Measurements from ENCODE around the gene ACTR1B. TPM values are rescaled to one million over a fixed set of nuclear protein-coding genes. Genes with fewer than 3 reads are reported as not detected.
"Not testable (repeated sequence)": the region's sequence is repeated elsewhere in the genome, so short reads cannot be mapped to it uniquely, and the experiment has no call there.

ACTR1B gene
- total and polyA plus RNA-seq, 2 of the 4 experiments (the other 2 are of a cell fraction): 40.5 to 68.8 TPM

- POLR2A ChIA-PET (ENCODE audit: unreplicated experiment); dilution Hi-C loops (cut with HindIII; ENCODE audit: low sequenced_read_pairs, unreplicated experiment); H4K91ac ChIP-seq (ENCODE audit: insufficient read depth, low read depth, low read length); H2BK15ac ChIP-seq (ENCODE audit: low read depth, low read length); H3K9me3 ChIP-seq (ENCODE audit: control insufficient read depth, insufficient read depth, low read length); ATAC-seq (ENCODE audit: low read depth); in situ Hi-C loops (cut with MboI; ENCODE audit: low sequenced_read_pairs); BruUV-seq (replicated peaks); CTCF ChIA-PET; H3K9ac ChIP-seq (ENCODE audit: low read depth, low read length); H3K18ac ChIP-seq (ENCODE audit: low read depth, low read length); H3K4me1 ChIP-seq (ENCODE audit: control insufficient read depth, insufficient read depth, low read length); H3K56ac ChIP-seq (ENCODE audit: extremely low read depth, insufficient read depth, low read length); H3K4me2 ChIP-seq (ENCODE audit: low read depth, low read length); H2AK9ac ChIP-seq (replicated peaks; ENCODE audit: low read depth, low read length, poor library complexity); H3K9me1 ChIP-seq (ENCODE audit: insufficient read depth, low read length); H4K5ac ChIP-seq (ENCODE audit: low read depth, low read length); H4K8ac ChIP-seq (ENCODE audit: low read depth in 2 of 2, low read length in 2 of 2); H3K14ac ChIP-seq (replicated peaks; ENCODE audit: low read depth, low read length); H2AK5ac ChIP-seq (ENCODE audit: low read depth, low read length); H4K20me1 ChIP-seq (ENCODE audit: insufficient read depth, low read length); H3K36me3 ChIP-seq (ENCODE audit: control insufficient read depth, insufficient read depth, low read length); DNase-seq; H3K4me3 ChIP-seq (ENCODE audit: insufficient read depth, low read depth, low read length); H3K4ac ChIP-seq (ENCODE audit: low read depth, low read length); H3K79me1 ChIP-seq (ENCODE audit: low read depth in 1 of 2, low read length in 2 of 2); H2AFZ ChIP-seq (replicated peaks; ENCODE audit: low read length, poor library complexity); intact Hi-C loops (cut with micrococcal nuclease); H3K27ac ChIP-seq (ENCODE audit: insufficient read depth, low read length); H2BK20ac ChIP-seq (ENCODE audit: low read depth, low read length); H2BK5ac ChIP-seq (ENCODE audit: low read depth, low read length, poor library complexity, severe bottlenecking); H2BK120ac ChIP-seq (ENCODE audit: low read depth, low read length); H3K23ac ChIP-seq (ENCODE audit: low read depth, low read length): not testable (repeated sequence)
- peaks cover 23% of the 10 kb centered on the region for H3K27me3 ChIP-seq (ENCODE audit: control insufficient read depth, insufficient read depth, low read length)
- WGBS, 2 experiments (ENCODE audit: extremely low coverage in 2 of 2, insufficient read length in 1 of 2): no CpG with 5 or more reads among the region's 9 CpGs
Observed at GRCh38 chr2:97712175-97712574, 48.3 kb upstream of the ACTR1B start.
